ENCODE results near the gene TOMM5.

The TOMM5 gene

DNA sequence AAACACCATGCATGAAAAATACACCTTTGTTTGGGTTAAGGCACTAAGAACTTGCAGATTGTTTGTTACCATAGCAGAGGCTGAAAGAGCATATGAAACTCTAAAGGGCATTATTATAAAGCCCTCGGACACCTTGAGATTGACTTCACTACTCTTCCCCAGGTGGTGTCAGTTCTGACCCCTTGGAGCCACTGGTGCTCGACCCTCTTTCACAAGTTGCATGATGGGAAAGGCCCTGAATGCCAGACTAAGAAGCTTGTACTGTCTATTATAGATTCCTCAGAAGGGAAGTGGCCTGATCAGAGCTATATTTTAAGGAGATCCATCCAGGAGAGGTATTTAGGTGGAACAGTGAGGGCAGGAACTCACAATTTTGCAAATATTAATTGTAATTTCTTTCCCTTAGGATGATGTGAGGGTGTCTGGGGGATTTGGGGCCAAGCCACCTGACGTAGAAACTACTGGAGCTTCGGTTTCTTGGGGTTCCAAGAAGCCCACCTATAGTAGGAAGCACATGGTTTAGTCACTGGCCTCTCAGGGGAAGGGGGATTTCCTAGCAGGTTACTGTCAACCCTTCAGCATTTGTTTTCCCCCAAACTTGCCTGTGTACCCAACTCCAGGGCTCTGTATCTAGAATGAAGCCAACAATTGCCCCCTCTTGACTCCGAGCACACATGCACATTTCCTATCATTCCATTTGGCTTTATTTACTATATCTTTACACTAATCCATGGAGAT is 32.4 kb downstream of the TOMM5 start:
- no peak for DNase-seq

DNA sequence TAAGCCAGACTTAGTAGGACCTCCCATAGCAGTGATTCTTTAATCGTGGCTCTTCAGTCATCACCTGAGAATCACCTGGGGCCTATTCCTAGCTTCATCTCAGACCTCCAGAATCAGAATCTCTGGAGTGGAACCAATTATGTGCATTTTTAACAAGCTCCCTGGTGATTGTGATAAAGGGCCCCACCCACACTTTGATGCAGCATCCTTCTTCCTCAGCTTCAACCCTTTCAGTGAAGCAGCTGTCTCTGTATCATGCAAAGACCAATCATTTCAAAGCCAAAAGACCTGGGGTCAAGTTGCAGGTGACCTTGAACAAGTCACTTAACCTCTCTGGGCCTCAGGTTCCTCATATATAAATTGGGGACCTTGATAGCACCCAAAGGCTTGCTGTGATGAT is 33.3 kb downstream of the TOMM5 start:
- DNase-seq: no peak

DNA sequence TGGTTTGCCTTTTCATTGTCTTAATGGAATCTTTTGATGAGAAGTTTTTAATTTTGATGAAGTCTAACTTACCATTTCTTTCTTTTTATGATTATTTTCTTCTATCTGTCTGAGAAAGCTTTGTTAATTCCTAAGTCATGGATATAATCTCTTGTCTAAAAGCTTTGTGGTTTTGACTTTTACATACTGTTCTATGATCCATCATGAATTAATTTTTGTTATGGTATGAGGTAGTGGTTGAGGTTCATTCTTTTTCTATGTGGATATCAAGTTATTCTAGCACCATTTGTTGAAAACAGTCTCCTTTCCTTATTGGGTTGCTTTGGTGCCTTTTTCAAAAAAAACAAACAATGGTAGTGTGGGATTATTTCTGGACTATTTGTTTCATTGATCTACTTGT is 36.6 kb downstream of the TOMM5 start:
- DNase-seq: no peak

DNA sequence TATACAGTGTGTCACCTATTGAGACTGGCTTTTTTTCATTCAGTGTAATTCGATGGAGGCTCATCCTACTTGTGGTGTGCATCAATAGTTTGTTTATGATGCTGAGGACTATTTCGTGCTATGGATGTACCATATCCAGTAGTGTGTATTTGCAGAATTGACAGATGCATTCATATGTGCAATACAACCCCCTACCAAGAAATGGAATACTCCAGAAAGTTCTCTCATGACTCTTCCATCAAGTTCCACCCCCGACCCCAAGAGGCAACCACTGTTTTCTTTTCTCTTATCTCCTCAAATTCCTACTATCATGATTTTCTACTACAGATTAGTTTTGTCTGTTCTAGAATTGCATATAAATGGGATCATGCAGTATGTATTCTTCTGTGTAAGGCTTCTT is 38.1 kb downstream of the TOMM5 start:
- DNase-seq: no peak

DNA sequence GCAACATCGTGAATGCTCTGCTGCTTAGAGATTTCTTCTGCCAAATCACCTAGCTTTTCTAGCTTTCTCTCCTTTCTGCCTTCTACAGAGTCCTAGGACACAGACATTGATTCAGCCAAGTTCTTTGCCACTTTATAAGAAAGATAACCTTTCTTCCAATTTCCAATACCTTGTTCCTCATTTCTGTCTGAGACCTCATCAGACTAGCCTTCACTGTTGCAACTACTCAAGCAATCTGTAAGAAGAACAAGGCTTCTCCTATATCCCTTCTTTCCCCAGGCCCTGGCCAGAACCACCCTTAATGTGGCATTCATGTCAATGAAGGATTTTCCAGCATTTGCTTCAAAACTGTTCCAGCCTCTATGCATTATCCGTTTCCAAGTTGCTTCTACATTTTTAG is 40.5 kb downstream of the TOMM5 start:
- no peak for DNase-seq

DNA sequence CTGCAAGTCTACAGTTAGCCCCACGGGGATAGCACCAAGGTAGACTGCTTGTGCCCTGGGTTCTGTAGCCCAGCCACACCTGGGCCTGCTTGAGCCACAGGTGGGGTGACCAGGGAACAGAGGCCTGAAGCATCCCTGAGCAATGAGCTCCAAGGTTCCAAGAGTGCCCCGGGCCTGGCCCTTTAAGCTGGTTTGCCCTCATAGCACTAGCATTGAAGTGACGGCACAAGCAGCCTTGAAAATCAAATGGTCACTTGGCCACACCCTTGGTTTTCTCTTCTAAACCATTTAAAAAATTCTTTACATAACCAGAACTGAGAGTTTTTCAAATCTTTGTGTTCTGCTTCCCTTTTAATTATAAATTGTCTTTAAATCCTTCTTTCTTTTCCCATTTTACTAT is 40.9 kb downstream of the TOMM5 start:
- DNase-seq: no peak

DNA sequence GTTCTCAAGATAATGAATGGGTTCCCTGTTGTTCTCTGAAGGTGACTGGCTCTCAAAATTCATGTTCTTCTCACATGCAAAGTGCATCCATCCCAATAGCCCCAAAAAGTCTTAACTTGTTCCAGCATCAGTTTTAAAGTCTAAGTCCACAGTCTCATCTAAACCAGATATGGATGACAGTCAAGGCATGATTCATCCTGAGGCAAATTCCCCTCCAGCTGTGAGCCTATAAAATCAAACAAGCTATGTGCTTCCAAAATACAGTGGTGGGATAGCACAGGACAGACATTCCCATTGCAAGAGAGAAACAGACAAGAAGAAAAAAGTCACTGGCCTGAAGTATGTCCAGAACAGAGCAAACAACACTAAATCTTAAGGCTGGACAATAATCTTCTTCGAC is 41.6 kb downstream of the TOMM5 start:
- no peak for DNase-seq

DNA sequence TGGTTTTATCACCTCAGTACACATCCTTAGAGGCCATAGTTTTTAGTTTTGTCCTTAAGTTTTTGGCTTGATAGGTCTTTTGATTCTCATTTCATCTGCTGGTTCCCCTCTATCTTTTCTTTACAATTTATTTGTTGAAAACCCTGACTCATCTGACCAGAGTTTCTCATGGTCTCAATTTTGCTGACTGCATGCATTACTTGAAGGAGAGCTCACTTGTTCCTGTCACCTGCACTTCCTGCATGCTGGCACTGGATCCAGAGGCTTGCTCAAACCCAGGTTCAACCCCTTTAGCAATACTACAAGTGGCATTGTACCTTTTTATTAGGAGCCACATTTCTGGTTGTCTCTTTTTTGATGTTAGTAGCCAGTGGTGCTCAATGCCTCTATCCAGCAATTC is 42.9 kb downstream of the TOMM5 start:
- peak; percentile 85 for DNase-seq

DNA sequence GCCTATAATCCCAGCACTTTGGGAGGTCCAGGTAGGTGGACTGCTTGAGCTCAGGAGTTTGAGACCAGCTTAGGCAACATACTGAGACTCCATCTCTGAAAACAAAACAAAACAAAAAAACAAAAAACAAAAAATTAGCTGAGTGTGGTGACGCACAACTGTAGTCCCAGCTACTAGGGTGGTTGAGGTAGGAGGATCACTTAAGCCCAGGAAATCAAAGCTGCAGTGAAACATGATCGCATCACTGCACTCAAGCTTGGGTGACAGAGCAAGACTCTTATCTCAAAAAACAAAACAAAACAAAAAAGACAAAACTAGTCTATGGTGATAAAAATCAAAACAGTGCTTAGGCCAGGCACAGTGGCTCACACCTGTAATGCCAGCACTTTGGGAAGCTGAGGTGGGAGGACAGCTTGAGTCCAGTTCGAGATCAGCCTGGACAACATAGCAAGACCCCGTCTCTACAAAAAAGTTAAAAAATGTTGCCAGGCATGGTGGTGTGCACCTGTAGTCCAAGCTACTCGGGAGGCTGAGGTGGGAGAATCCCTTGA is 45.0 kb downstream of the TOMM5 start:
- no peak for DNase-seq

DNA sequence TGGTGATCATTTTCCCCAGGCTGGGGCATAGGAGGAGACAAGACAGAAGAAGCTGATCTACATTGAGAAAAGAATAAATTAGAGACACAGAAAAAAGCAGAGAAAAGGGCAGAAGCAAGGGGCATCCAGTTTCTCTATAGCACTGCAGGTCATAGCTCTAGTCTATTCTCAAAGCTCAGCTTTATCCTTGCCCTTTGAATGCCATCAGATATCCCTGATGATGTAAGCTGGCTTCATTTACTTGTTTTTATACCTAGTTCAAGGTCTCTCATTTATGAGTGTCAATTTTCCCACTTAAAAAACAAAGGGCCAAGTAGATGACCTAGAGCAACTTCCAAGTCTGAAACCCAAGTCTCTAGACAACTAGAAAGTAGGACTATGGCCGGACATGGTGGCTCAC is 48.9 kb downstream of the TOMM5 start:
- DNase-seq: no peak

DNA sequence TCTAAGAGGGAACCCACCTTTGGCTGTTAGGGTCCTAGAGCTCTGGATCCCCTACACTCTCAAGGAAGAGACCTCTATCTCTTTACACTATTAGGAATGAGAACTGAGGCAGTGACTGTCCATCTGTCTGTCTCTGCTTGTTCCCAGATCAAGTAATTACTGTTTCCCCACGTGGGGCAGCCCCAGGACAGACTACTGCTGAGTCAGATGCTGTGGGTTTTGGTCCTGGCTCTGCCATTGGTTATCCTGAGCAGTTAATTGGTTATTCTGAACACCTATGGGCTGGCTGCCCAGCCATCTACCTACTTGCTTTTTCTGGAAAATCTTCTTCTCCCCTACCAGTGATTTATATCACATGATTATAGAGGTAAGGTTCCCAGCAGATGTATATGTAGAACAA is 49.5 kb downstream of the TOMM5 start:
- peak; percentile 72 for DNase-seq

DNA sequence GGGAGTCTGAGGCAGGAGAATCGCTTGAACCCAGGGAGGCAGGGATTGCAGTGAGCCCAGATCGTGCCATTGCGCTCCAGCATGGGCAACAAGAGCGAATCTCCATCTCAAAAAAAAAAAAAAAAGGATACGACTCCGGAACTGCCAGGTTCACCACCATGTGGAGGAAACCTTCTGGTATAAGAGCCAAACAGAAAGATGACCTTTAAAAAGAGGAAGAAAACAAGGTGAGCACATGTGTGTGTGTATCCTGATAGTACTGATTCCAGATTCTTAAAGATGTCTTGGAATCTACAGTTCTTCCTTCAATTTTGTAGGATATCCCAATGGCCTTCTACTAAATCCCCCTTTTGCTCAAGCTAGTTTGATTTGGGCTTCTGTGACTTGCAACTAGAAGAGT is 49.9 kb downstream of the TOMM5 start:
- peak; percentile 23 for DNase-seq

DNA sequence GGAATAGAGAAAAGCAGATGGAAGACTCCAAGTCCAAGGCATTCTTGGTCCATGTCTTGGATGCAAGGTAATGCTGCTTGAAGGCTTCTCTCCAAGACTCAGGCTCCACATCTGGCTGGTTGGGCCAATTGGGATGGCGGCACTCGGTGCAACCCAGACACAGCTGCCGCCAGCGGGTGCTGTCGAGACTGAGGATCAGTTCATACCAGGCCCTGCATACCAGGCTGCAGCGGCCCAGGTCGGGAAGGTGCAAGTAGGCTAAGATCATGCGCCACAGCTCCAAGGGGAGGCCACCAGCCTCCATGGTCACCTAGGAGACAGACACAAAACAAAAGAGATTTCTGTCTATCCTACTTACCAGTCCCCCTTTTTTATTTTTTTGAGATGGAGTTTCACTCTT is 50.9 kb downstream of the TOMM5 start:
- DNase-seq: no peak

DNA sequence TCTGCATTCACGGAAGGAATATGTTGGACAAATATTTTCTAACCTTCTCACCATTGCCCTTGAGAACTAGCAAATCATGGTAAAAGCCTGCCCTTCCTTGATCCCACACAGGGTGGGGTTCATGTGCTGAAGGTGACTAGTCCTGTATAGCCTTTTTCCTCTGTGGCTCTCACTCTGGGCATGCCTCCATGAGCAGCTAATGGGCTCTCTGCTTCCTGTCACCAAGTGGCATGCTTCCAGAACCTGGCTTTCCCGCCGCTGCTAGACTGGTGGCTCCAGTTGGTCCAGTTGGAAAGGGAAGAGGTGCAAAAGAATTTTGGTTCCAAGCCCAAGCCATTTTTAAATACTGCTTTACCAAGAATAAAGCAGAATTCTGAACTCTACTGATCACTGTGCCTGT is 51.8 kb downstream of the TOMM5 start:
- DNase-seq: no peak

DNA sequence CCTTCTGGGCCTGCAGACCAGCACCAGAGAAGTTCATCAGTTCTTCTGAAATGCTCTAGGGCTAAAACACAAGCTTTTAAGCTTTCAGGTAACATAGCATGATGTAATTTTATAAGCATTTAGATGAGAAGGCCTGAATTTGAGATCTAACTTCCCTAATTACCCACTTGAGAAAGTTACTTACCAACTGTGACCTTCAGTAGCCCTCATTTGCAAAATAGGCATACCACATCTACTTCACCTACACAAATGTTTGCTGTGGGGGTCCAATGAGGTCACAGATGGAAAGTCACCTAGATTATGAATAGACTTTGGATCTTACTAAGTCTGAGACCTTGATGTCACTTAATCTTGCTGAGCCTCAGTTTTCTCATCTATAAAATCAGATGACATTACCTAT is 52.8 kb downstream of the TOMM5 start:
- DNase-seq: no peak

Data from RPMI8226 (cell line).